Mucosa of descending colon (tissue), 3 donors: ENCODE results near the gene TPD52L1. TPM values are rescaled to one million over a fixed set of nuclear protein-coding genes. Genes with fewer than 3 reads are reported as not detected.

ENCODE experiments used
- ATAC-seq: fragments of 200-7000 bp; cut with Tn5 transposase; one replicate; pipeline ENCODE4 v1.9.1; 2020; ENCODE audit warnings: mild to moderate bottlenecking, moderate library complexity
- DNase-seq, 3 donors: peaks; one replicate each; pipeline ENCODE4 v3.0.0-alpha.2; 2020
- H3K36me3 ChIP-seq: fragments of 200-600 bp; one replicate; pipeline ENCODE4 v1.8.0; 2021; ENCODE audit warnings: low read depth, mild to moderate bottlenecking
- H3K4me1 ChIP-seq: fragments of 200-600 bp; one replicate; pipeline ENCODE4 v1.8.0; 2021; ENCODE audit warnings: low read depth, mild to moderate bottlenecking
- H3K4me3 ChIP-seq: fragments of 200-600 bp; one replicate; pipeline ENCODE4 v1.8.0; 2021; ENCODE audit warnings: mild to moderate bottlenecking
- H3K9me3 ChIP-seq: fragments of 200-600 bp; one replicate; pipeline ENCODE4 v1.8.0; 2021; ENCODE audit warnings: mild to moderate bottlenecking
- intact Hi-C, 2 donors: fragments of 100-400 bp; cut with DNase I in 1 of 2; cut with micrococcal nuclease in 1 of 2; formaldehyde crosslinking; loops; one replicate each; pipeline versions ENCODE4 v1.11.0 to v1.11.1; 2022; cut with DNase I, micrococcal nuclease
- total RNA-seq, 3 donors: library from RNA; stranded (reverse); fragmentation: NEBNext Ultra II Directional in 2 of 3; extraction: Animal tissue kit (Norgen Biotek cat#: 25700) in 2 of 3; gene quantifications; one replicate each; pipeline versions ENCODE4 v1.2.1 to v1.2.4, GENCODE V29; 2021 to 2023
- TF ChIP-seq, protein P1 (sequence below): fragments of 200-600 bp; IDR thresholded peaks from one replicate; pipeline ENCODE4 v1.8.0; 2022; ENCODE audit warnings: antibody characterized with exemption, mild to moderate bottlenecking
- donor health status: DM: no; HTN: no; CAD: no; lungs with moderate emphysema.
- donor health status: DM: no; HTN: no; CAD: no.
- donor health status: DM: no; HTN: yes; CAD: no.

Gene TPD52L1
- total RNA-seq, 3 donors from 2014 or later = 12.1 to 23.9 (median 22.0) TPM

- no peak for DNase-seq
- intact Hi-C loops = no loop called here
- Histone ChIP-seq H3K36me3 (no peaks in the 10 kb centered on the region), H3K4me3 (no peak overlapping the region), H3K9me3 (no peaks in the 10 kb centered on the region), H3K4me1 (no peaks in the 10 kb centered on the region)
- no peak for ATAC-seq
- TF ChIP-seq, protein P1, sequence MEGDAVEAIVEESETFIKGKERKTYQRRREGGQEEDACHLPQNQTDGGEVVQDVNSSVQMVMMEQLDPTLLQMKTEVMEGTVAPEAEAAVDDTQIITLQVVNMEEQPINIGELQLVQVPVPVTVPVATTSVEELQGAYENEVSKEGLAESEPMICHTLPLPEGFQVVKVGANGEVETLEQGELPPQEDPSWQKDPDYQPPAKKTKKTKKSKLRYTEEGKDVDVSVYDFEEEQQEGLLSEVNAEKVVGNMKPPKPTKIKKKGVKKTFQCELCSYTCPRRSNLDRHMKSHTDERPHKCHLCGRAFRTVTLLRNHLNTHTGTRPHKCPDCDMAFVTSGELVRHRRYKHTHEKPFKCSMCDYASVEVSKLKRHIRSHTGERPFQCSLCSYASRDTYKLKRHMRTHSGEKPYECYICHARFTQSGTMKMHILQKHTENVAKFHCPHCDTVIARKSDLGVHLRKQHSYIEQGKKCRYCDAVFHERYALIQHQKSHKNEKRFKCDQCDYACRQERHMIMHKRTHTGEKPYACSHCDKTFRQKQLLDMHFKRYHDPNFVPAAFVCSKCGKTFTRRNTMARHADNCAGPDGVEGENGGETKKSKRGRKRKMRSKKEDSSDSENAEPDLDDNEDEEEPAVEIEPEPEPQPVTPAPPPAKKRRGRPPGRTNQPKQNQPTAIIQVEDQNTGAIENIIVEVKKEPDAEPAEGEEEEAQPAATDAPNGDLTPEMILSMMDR = no peak
Measured at GRCh38 chr6:125175466-125176048, 22.0 kb downstream of the TPD52L1 start.

GRCh38 chr6:125182237-125183008, 28.9 kb downstream of the TPD52L1 start:
- Histone ChIP-seq H3K9me3 (no peaks in the 10 kb centered on the region), H3K36me3 (no peaks in the 10 kb centered on the region), H3K4me1 (no peaks in the 10 kb centered on the region), H3K4me3 (no peak overlapping the region)
- no peak for ATAC-seq
- TF ChIP-seq, protein P1 = no peak
- intact Hi-C loops = no loop called here
- no peak for DNase-seq

- DNase-seq = no peak
- intact Hi-C loops = no loop called here
- no peak for ATAC-seq
- H3K4me1 ChIP-seq = no peaks in the 10 kb centered on the region
- H3K36me3 ChIP-seq = no peaks in the 10 kb centered on the region
- H3K4me3 ChIP-seq = no peak overlapping the region
- TF ChIP-seq, protein P1 = no peak
- no peaks in the 10 kb centered on the region for H3K9me3 ChIP-seq
Measured at GRCh38 chr6:125183391-125183790, 29.8 kb downstream of the TPD52L1 start.

DNA sequence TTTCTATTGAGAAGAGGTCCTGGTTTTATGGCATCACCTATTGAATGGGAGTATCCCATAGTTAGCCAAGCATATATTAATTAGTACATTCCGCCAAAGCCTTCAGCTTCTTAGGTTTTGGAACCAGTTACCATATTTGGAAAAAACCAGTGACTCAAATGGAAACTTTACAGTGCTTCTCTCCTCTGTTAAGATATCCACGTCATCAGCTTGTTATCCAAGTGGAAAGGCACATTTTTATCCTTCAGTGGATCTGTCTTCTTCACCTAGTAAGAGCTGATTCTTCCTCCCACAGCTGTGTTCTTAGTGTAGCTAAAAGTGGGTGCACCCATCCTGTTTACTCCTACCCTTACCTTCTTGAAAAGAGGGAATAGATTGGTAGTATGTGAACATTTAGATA, 34.5 kb downstream of the TPD52L1 start:
- Histone ChIP-seq H3K4me3 (no peak overlapping the region), H3K4me1 (no peaks in the 10 kb centered on the region), H3K9me3 (no peaks in the 10 kb centered on the region), H3K36me3 (no peaks in the 10 kb centered on the region)
- ATAC-seq (no peak), DNase-seq (no peak)
- intact Hi-C loops = no loop called here
- TF ChIP-seq, protein P1 = no peak

DNA sequence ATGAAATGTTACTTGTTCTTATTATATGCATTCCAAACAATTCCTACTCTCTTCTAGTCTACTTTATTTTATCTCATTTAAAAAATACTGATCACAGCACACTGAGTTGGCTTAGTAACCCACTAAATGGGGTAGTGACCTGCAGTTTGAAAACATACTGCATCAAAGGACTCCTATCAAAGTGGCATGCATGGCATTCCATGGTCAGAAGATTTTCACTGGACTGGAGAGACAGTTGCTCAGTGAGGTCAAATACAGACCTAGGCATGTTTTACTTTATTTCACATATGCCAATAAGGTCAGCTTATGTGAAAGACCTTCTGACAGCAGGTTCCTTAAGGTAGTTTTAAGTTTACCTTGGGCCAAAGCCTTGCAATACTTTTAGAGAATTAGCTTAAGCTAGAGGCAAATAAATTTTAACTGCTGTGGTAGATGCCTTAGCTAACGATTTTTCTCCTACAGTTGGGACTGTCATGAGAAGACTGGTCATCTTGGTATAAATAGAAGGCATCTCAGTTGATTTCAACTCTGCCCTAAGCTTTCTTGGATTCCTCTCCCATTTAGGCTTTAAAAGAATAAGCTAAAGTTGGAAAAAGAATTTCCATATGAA, 35.1 kb downstream of the TPD52L1 start:
- H3K36me3 ChIP-seq = no peaks in the 10 kb centered on the region
- H3K4me1 ChIP-seq = peaks cover 4% of the 10 kb centered on the region
- H3K9me3 ChIP-seq = no peaks in the 10 kb centered on the region
- intact Hi-C loops = no loop called here
- TF ChIP-seq, protein P1 = no peak
- DNase-seq = no peak
- H3K4me3 ChIP-seq = no peak overlapping the region
- no peak for ATAC-seq
